ENCODE data around the gene CFAP61. TPM values are rescaled to one million over a fixed set of nuclear protein-coding genes. Genes with fewer than 3 reads are reported as not detected.

Gene CFAP61
- total and polyA plus RNA-seq, 2 experiments from 2014 or later, result 0.21 TPM; not detected in 1

GRCh38 chr20:20405623-20406022, 353.3 kb downstream of the CFAP61 start:
- Histone ChIP-seq H3K4me1 (ENCODE audit: insufficient read depth) (peaks cover 7% of the 10 kb centered on the region; the same call in 1 of the 2 replicates), H2AFZ (no peak overlapping the region), H3K27me3 (ENCODE audit: insufficient read depth) (no peaks in the 10 kb centered on the region), H3K4me2 (no peak overlapping the region), H3K27ac (ENCODE audit: low read depth) (no peak overlapping the region), H3K79me2 (replicated peaks; ENCODE audit: insufficient read depth) (no peaks in the 10 kb centered on the region), H3K9me2 (ENCODE audit: insufficient read depth) (no peaks in the 10 kb centered on the region), H3F3A (replicated peaks; ENCODE audit: low read depth) (no peaks in the 10 kb centered on the region), H4K20me1 (replicated peaks; ENCODE audit: insufficient read depth) (no peaks in the 10 kb centered on the region), H3K4me3 (no peak overlapping the region), H3K36me3 (ENCODE audit: insufficient read depth) (no peaks in the 10 kb centered on the region)
- no peaks in the 10 kb centered on the region for H3K36me3 Mint-ChIP-seq (ENCODE audit: low read depth)
- ATAC-seq (no peak), DNase-seq (ENCODE audit: low spot score) (no peak)
- no peaks in the 10 kb centered on the region; the same call in 2 of the 3 replicates for H3K9me3 Mint-ChIP-seq
- peaks cover 5% of the 10 kb centered on the region for H3K27me3 Mint-ChIP-seq (ENCODE audit: insufficient read depth, low read depth, poor library complexity)
- no peak overlapping the region for H3K27ac Mint-ChIP-seq
- H3K4me1 Mint-ChIP-seq, result peaks cover 34% of the 10 kb centered on the region
- H3K4me3 Mint-ChIP-seq, result no peak overlapping the region
- no peak for TF ChIP-seq REST (IDR thresholded peaks at IDR 0.05; ENCODE audit: unreplicated experiment)
- TF ChIP-seq STAT1 (IDR thresholded peaks at IDR 0.05; ENCODE audit: unreplicated experiment), result no peak
- TF ChIP-seq EZH2 (IDR thresholded peaks at IDR 0.05; ENCODE audit: low read depth, unreplicated experiment), result no peak
- TF ChIP-seq, protein P1, sequence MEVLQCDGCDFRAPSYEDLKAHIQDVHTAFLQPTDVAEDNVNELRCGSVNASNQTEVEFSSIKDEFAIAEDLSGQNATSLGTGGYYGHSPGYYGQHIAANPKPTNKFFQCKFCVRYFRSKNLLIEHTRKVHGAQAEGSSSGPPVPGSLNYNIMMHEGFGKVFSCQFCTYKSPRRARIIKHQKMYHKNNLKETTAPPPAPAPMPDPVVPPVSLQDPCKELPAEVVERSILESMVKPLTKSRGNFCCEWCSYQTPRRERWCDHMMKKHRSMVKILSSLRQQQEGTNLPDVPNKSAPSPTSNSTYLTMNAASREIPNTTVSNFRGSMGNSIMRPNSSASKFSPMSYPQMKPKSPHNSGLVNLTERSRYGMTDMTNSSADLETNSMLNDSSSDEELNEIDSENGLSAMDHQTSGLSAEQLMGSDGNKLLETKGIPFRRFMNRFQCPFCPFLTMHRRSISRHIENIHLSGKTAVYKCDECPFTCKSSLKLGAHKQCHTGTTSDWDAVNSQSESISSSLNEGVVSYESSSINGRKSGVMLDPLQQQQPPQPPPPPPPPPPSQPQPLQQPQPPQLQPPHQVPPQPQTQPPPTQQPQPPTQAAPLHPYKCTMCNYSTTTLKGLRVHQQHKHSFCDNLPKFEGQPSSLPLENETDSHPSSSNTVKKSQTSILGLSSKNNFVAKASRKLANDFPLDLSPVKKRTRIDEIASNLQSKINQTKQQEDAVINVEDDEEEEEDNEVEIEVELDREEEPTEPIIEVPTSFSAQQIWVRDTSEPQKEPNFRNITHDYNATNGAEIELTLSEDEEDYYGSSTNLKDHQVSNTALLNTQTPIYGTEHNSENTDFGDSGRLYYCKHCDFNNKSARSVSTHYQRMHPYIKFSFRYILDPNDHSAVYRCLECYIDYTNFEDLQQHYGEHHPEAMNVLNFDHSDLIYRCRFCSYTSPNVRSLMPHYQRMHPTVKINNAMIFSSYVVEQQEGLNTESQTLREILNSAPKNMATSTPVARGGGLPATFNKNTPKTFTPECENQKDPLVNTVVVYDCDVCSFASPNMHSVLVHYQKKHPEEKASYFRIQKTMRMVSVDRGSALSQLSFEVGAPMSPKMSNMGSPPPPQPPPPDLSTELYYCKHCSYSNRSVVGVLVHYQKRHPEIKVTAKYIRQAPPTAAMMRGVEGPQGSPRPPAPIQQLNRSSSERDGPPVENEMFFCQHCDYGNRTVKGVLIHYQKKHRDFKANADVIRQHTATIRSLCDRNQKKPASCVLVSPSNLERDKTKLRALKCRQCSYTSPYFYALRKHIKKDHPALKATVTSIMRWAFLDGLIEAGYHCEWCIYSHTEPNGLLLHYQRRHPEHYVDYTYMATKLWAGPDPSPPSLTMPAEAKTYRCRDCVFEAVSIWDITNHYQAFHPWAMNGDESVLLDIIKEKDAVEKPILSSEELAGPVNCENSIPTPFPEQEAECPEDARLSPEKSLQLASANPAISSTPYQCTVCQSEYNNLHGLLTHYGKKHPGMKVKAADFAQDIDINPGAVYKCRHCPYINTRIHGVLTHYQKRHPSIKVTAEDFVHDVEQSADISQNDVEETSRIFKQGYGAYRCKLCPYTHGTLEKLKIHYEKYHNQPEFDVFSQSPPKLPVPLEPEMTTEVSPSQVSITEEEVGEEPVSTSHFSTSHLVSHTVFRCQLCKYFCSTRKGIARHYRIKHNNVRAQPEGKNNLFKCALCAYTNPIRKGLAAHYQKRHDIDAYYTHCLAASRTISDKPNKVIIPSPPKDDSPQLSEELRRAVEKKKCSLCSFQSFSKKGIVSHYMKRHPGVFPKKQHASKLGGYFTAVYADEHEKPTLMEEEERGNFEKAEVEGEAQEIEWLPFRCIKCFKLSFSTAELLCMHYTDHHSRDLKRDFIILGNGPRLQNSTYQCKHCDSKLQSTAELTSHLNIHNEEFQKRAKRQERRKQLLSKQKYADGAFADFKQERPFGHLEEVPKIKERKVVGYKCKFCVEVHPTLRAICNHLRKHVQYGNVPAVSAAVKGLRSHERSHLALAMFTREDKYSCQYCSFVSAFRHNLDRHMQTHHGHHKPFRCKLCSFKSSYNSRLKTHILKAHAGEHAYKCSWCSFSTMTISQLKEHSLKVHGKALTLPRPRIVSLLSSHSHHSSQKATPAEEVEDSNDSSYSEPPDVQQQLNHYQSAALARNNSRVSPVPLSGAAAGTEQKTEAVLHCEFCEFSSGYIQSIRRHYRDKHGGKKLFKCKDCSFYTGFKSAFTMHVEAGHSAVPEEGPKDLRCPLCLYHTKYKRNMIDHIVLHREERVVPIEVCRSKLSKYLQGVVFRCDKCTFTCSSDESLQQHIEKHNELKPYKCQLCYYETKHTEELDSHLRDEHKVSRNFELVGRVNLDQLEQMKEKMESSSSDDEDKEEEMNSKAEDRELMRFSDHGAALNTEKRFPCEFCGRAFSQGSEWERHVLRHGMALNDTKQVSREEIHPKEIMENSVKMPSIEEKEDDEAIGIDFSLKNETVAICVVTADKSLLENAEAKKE (CRISPR knock-in tag; IDR thresholded peaks at IDR 0.05), result no peak
- TF ChIP-seq NANOG (IDR thresholded peaks at IDR 0.05; ENCODE audit: borderline replicate concordance), result no peak
- TF ChIP-seq EZH2phosphoT487 (IDR thresholded peaks at IDR 0.05; ENCODE audit: unreplicated experiment), result no peak
- no peak for TF ChIP-seq CREB1 (CRISPR knock-in tag; IDR thresholded peaks at IDR 0.05; ENCODE audit: low read depth)
- no peak for TF ChIP-seq POLR2AphosphoS5 (IDR thresholded peaks at IDR 0.05; ENCODE audit: low read depth)
- TF ChIP-seq ZNF331 (CRISPR knock-in tag; IDR thresholded peaks at IDR 0.05; ENCODE audit: low read depth), result no peak
- TF ChIP-seq JUNB (IDR thresholded peaks at IDR 0.05; ENCODE audit: unreplicated experiment), result no peak
- TF ChIP-seq, protein P2, sequence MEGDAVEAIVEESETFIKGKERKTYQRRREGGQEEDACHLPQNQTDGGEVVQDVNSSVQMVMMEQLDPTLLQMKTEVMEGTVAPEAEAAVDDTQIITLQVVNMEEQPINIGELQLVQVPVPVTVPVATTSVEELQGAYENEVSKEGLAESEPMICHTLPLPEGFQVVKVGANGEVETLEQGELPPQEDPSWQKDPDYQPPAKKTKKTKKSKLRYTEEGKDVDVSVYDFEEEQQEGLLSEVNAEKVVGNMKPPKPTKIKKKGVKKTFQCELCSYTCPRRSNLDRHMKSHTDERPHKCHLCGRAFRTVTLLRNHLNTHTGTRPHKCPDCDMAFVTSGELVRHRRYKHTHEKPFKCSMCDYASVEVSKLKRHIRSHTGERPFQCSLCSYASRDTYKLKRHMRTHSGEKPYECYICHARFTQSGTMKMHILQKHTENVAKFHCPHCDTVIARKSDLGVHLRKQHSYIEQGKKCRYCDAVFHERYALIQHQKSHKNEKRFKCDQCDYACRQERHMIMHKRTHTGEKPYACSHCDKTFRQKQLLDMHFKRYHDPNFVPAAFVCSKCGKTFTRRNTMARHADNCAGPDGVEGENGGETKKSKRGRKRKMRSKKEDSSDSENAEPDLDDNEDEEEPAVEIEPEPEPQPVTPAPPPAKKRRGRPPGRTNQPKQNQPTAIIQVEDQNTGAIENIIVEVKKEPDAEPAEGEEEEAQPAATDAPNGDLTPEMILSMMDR (conservative IDR thresholded peaks at IDR 0.05; ENCODE audit: low read depth in 2 of 2), result no peak
- TF ChIP-seq ETS1 (IDR thresholded peaks at IDR 0.05), result no peak
- TF ChIP-seq ZNF114 (CRISPR knock-in tag; IDR thresholded peaks at IDR 0.05), result no peak

Data from GM23338 (cell line).